CD1c-positive myeloid dendritic cell (primary cell): ENCODE data around the gene VAC14.
"Not testable (repeated sequence)": the region's sequence is repeated elsewhere in the genome, so short reads cannot be mapped to it uniquely, and the experiment has no call there.

Source experiments
- DNase-seq: peaks from one replicate; pipeline ENCODE4 v3.0.0-alpha.2; 2016; ENCODE audit errors: extremely low spot score

VAC14 gene

GRCh38 chr16:70744366-70744765, 56.6 kb downstream of the VAC14 start:
- DNase-seq, result no peak

- DNase-seq, result no peak
These were observed 57.2 kb downstream of the VAC14 start for GRCh38 chr16:70743791-70744190.

GRCh38 chr16:70742967-70743366, 58.0 kb downstream of the VAC14 start:
- DNase-seq, result not testable (repeated sequence)

GRCh38 chr16:70741783-70742125, 59.2 kb downstream of the VAC14 start:
- no peak for DNase-seq

GRCh38 chr16:70740914-70741782, 59.8 kb downstream of the VAC14 start:
- peak; percentile 21 for DNase-seq

GRCh38 chr16:70740174-70740913, 60.6 kb downstream of the VAC14 start:
- DNase-seq, result no peak

GRCh38 chr16:70739389-70739788, 61.6 kb downstream of the VAC14 start:
- DNase-seq, result no peak

GRCh38 chr16:70738083-70738977, 62.6 kb downstream of the VAC14 start:
- peak; percentile 8 for DNase-seq

- DNase-seq, result peak; percentile 47
These were observed 63.4 kb downstream of the VAC14 start for GRCh38 chr16:70737377-70738082.

- no peak for DNase-seq
These were observed 64.2 kb downstream of the VAC14 start for GRCh38 chr16:70736465-70737376.

GRCh38 chr16:70735141-70735979, 65.6 kb downstream of the VAC14 start:
- no peak for DNase-seq

- no peak for DNase-seq
These were observed 66.3 kb downstream of the VAC14 start for GRCh38 chr16:70734522-70735095.

- DNase-seq, result no peak
These were observed 70.0 kb downstream of the VAC14 start for GRCh38 chr16:70730944-70731343.

GRCh38 chr16:70730031-70730430, 70.9 kb downstream of the VAC14 start:
- DNase-seq, result no peak

- no peak for DNase-seq
These were observed 71.7 kb downstream of the VAC14 start for GRCh38 chr16:70729292-70729691.

- peak; percentile 11 for DNase-seq
These were observed 72.8 kb downstream of the VAC14 start for GRCh38 chr16:70728150-70728549.

- no peak for DNase-seq
These were observed 74.0 kb downstream of the VAC14 start for GRCh38 chr16:70726892-70727361.

- no peak for DNase-seq
These were observed 74.8 kb downstream of the VAC14 start for GRCh38 chr16:70725912-70726828.
